ENCODE data around the gene HPCAL1. TPM values are rescaled to one million over a fixed set of nuclear protein-coding genes. Genes with fewer than 3 reads are reported as not detected.

The HPCAL1 gene
- total and polyA plus RNA-seq, 8 donors = 22.1 to 32.7 (median 26.4) TPM

GRCh38 chr2:10335046-10335840, 32.5 kb downstream of the HPCAL1 start:
- WGBS, 2 donors = 96% methylated on average over 9 of the region's 9 CpGs
- FAIRE-seq (no peak), DNase-seq (no peak), ATAC-seq (no peak)
- H3K27me3 ChIP-seq = no peaks in the 10 kb centered on the region
- no peak overlapping the region for H3K27ac ChIP-seq
- intact Hi-C loops (cut with DNase I) = no loop called here
- H3K4me1 ChIP-seq = peaks cover 0 to 12% (median 4%) of the 10 kb centered on the region in 3 donors
- no peaks in the 10 kb centered on the region for H3K9me3 ChIP-seq
- no peak overlapping the region for H3K4me3 ChIP-seq
- no peaks in the 10 kb centered on the region for H3K36me3 ChIP-seq
- TF ChIP-seq CTCF (IDR thresholded peaks at IDR 0.05) = no peak

DNA sequence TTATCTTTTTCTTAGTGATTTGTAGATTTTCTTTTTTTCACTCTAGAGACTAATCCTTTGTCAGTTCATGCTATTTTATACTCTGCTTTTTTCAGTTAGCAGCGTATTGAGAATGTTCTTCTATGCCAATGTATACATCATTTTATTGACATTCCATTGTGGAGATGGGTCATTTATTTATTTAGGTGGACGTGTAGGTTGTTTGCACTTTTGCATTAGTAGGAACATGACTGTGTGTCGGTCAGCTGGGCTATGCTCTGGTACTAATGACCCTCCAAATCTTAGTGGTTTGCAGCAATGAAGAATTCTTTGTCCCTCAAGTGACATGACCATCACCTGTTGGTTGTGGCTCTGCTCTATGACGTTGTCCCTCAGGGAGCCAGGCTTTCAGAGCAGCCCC, 33.6 kb downstream of the HPCAL1 start:
- intact Hi-C loops (cut with DNase I) = no loop called here
- no peak for ATAC-seq

DNA sequence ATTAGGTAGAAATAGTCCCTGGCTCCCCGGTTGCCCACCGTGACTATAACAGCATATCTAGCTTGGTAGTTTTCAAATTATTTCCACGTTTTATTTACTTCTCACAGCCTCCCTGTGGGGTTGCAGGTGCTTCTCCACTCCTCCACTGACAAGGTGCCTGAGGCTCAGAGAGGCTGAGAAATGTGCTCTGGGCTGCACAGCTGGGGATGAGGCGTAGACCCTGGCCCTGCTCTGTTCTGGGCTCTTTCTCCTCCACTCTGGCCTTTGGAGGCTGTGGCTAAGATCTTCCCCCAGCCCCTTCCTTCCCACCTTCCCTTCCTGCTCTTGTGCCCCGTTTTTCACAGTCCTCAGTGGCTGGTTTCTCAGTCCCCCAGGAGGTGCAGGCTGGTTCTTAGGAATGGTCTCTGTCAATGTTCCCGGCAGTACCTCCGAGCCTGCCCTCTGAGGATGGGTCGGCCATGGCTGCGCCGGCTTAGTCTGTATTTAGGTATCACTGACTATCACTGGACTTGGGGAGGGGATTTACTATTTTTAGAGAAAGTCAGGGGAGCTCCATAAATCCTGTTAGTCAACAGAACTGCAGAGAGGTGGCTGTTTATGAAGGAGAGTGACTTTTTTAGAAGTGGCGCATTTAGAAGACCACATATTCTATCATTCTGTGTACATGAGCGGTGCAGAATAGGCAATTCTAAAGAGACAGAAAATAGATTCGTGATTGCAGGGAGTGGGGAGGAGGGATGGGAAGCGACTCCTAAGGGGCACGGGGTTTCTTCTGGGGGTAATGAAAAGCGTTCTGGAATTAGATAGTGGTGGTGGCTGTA, 35.0 kb downstream of the HPCAL1 start:
- Histone ChIP-seq H3K4me3 (no peak overlapping the region), H3K9me3 (no peaks in the 10 kb centered on the region), H3K4me1 (peaks cover 0 to 8% (median 4%) of the 10 kb centered on the region in 3 donors), H3K36me3 (no peaks in the 10 kb centered on the region), H3K27ac (no peak overlapping the region), H3K27me3 (no peaks in the 10 kb centered on the region)
- FAIRE-seq (no peak), ATAC-seq (no peak), DNase-seq (no peak)
- 83 to 88% methylated on average over 16 of the region's 16 CpGs for WGBS, 2 donors
- intact Hi-C loops (cut with DNase I) = no loop called here
- no peak for TF ChIP-seq CTCF (IDR thresholded peaks at IDR 0.05)

More for the DNA sequence above, 33.6 kb downstream of the HPCAL1 start:
- TF ChIP-seq CTCF (IDR thresholded peaks at IDR 0.05) = no peak
- DNase-seq (no peak), FAIRE-seq (no peak)
- Histone ChIP-seq H3K4me1 (peaks cover 0 to 8% (median 4%) of the 10 kb centered on the region in 3 donors), H3K27me3 (no peaks in the 10 kb centered on the region), H3K27ac (no peak overlapping the region), H3K36me3 (no peaks in the 10 kb centered on the region), H3K4me3 (no peak overlapping the region), H3K9me3 (no peaks in the 10 kb centered on the region)
- WGBS, 2 donors = 78 to 79% methylated on average over 4 of the region's 4 CpGs

GRCh38 chr2:10338270-10339188, 35.8 kb downstream of the HPCAL1 start:
- Histone ChIP-seq H3K36me3 (no peaks in the 10 kb centered on the region), H3K27ac (no peak overlapping the region), H3K4me3 (no peak overlapping the region), H3K27me3 (no peaks in the 10 kb centered on the region), H3K9me3 (no peaks in the 10 kb centered on the region), H3K4me1 (no peaks in the 10 kb centered on the region)
- intact Hi-C loops (cut with DNase I) = no loop called here
- peak in 1 of 6 donors; percentile 5 for DNase-seq
- ATAC-seq = no peak
- TF ChIP-seq CTCF (IDR thresholded peaks at IDR 0.05) = no peak
- 88% methylated on average over 16 of the region's 16 CpGs for WGBS, 2 donors
- FAIRE-seq = no peak
